ENCODE measurements around the gene TMOD2. TPM values are rescaled to one million over a fixed set of nuclear protein-coding genes. Genes with fewer than 3 reads are reported as not detected.

The TMOD2 gene
- total and polyA plus RNA-seq, 12 donors: 1.4 to 13.2 (median 7.0) TPM

DNA sequence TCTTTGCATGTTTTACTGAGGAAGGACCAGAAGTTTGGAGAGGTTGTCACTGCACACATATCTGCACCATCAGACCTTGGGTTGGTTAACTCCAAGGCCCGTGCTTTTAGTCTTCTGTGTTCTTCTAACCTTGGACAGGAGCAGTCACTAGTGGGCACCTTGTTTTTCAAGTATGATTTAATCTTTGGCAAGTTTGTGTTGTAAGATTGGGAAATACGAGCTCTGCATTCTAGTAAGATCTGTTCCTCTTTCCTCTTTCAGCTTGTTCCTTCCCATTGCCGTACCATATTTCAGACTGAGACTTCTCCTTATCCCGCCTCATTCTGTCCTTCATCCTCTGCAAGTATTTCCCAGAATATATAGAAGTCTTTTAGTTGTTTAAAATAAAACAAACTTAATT, 5.1 kb downstream of the TMOD2 start:
- no peaks in the 10 kb centered on the region for H3K27me3 ChIP-seq
- H3K27ac ChIP-seq: no peak overlapping the region
- DNase-seq: no peak
- TF ChIP-seq, protein P1, sequence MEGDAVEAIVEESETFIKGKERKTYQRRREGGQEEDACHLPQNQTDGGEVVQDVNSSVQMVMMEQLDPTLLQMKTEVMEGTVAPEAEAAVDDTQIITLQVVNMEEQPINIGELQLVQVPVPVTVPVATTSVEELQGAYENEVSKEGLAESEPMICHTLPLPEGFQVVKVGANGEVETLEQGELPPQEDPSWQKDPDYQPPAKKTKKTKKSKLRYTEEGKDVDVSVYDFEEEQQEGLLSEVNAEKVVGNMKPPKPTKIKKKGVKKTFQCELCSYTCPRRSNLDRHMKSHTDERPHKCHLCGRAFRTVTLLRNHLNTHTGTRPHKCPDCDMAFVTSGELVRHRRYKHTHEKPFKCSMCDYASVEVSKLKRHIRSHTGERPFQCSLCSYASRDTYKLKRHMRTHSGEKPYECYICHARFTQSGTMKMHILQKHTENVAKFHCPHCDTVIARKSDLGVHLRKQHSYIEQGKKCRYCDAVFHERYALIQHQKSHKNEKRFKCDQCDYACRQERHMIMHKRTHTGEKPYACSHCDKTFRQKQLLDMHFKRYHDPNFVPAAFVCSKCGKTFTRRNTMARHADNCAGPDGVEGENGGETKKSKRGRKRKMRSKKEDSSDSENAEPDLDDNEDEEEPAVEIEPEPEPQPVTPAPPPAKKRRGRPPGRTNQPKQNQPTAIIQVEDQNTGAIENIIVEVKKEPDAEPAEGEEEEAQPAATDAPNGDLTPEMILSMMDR (IDR thresholded peaks at IDR 0.05): no peak
- no peak for TF ChIP-seq POLR2A (IDR thresholded peaks at IDR 0.05)
- WGBS, 4 donors: 69 to 77% (median 72%) methylated on average over 4 of the region's 4 CpGs
- no peak overlapping the region for H3K4me3 ChIP-seq
- H3K36me3 ChIP-seq (replicated peaks in 1 of 2): no peaks in the 10 kb centered on the region
- H3K4me1 ChIP-seq (replicated peaks in 1 of 2): peaks cover 8 to 19% of the 10 kb centered on the region in 2 donors
- intact Hi-C loops (cut with DNase I): no loop called here
- H3K9me3 ChIP-seq (replicated peaks in 1 of 3): no peaks in the 10 kb centered on the region

DNA sequence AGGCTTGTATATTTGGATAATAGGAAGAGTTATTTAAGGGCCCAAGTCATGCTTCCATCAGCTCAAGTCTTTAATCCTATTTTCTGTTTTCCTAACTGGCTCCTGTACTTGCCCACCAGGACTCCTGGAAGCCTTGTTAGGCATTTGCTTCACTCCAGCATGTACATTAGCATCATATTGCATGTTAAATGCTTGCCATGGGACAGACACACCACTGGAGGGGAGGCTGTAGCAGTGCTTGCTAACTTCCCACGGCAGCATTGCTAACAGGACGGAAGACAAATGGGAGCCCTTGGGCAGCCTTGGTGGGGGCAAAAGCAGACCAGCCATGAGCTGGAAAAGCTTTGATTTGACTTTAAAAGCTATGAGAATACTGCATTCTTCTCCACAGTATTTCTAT, 6.1 kb downstream of the TMOD2 start:
- Histone ChIP-seq H3K36me3 (replicated peaks in 1 of 2) (no peaks in the 10 kb centered on the region), H3K4me1 (replicated peaks in 1 of 2) (peaks cover 4 to 15% of the 10 kb centered on the region in 2 donors), H3K27ac (no peak overlapping the region), H3K4me3 (no peak overlapping the region), H3K27me3 (no peaks in the 10 kb centered on the region), H3K9me3 (replicated peaks in 1 of 3) (no peaks in the 10 kb centered on the region)
- 74 to 85% (median 82%) methylated on average over 2 of the region's 2 CpGs for WGBS, 4 donors
- no peak for TF ChIP-seq POLR2A (IDR thresholded peaks at IDR 0.05)
- TF ChIP-seq, protein P1 (IDR thresholded peaks at IDR 0.05): no peak
- DNase-seq: no peak
- intact Hi-C loops (cut with DNase I): no loop called here

- TF ChIP-seq POLR2A (IDR thresholded peaks at IDR 0.05): no peak
- TF ChIP-seq, protein P1 (IDR thresholded peaks at IDR 0.05): no peak
- Histone ChIP-seq H3K27me3 (no peaks in the 10 kb centered on the region), H3K36me3 (replicated peaks in 1 of 2) (no peaks in the 10 kb centered on the region), H3K4me3 (no peak overlapping the region), H3K27ac (peak overlapping the region in 1 of 5 donors; percentile 27), H3K9me3 (replicated peaks in 1 of 3) (no peaks in the 10 kb centered on the region), H3K4me1 (replicated peaks in 1 of 2) (peaks cover 0 to 10% of the 10 kb centered on the region in 2 donors)
- WGBS, 4 donors: 52 to 71% (median 56%) methylated on average over 1 of the region's 1 CpG
- intact Hi-C loops (cut with DNase I): no loop called here
- DNase-seq: peak in 6 of 7 donors; percentile 25 to 63 (median 35)
Observed at GRCh38 chr15:51758645-51759044, 7.2 kb downstream of the TMOD2 start.

DNA sequence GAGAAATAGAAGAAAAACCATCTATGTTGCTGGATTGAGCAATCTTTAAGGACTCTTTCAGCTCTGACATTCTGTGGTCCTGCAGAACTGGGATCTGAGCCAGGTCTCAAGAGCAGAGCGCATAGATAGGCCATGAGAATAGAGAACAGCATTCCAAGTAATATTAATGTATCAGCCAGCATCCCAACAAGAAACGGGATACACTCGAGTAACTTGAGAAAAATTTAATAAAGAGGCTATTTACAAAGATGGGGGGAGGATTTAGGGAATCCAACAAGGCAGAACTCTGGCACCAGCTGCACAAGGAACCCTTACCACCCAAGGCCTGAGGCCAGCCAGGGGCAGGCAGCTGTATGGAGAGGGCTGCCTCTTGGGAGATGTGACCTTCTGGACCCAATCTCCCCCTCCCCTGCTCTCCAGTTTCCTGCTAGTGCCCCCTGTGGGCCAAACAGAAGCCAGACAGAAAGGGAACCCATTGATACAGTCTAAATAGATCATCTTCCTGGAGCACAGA, 8.2 kb downstream of the TMOD2 start:
- intact Hi-C loops (cut with DNase I): no loop called here
- DNase-seq: peak in 6 of 7 donors; percentile 30 to 73 (median 42)

More for the DNA sequence above, 8.2 kb downstream of the TMOD2 start:
- Histone ChIP-seq H3K27me3 (no peaks in the 10 kb centered on the region), H3K27ac (no peak overlapping the region), H3K4me1 (replicated peaks in 1 of 2) (peaks cover 0 to 10% of the 10 kb centered on the region in 2 donors), H3K36me3 (replicated peaks in 1 of 2) (no peaks in the 10 kb centered on the region), H3K9me3 (replicated peaks in 1 of 3) (no peaks in the 10 kb centered on the region), H3K4me3 (no peak overlapping the region)
- no peak for TF ChIP-seq POLR2A (IDR thresholded peaks at IDR 0.05)
- TF ChIP-seq, protein P1 (IDR thresholded peaks at IDR 0.05): no peak
- 39 to 62% (median 57%) methylated on average over 3 of the region's 3 CpGs for WGBS, 4 donors
